ENCODE data around the gene TMEM231.
A peak's percentile ranks its signal among the peaks of the same experiment; 100 is the strongest.
"Not testable (repeated sequence)": the region's sequence is repeated elsewhere in the genome, so short reads cannot be mapped to it uniquely, and the experiment has no call there.

TMEM231 gene

GRCh38 chr16:75555707-75556430 lies at the start of gene TMEM231:
Gene TMEM231, minus strand, starts transcription at chr16:75556252. Its CDS starts 43 bp downstream, at chr16:75556209.
- peak; percentile 95 for DNase-seq (ENCODE audit: low read depth)

- DNase-seq (ENCODE audit: low read depth) = no peak
Observed at GRCh38 chr16:75603241-75603640, 47.2 kb upstream of the TMEM231 start.

- no peak for DNase-seq (ENCODE audit: low read depth)
Observed at GRCh38 chr16:75599452-75600277, 43.6 kb upstream of the TMEM231 start.

GRCh38 chr16:75593825-75594820 lies 38.1 kb upstream of the TMEM231 start:
- no peak for DNase-seq (ENCODE audit: low read depth)

GRCh38 chr16:75593308-75593707 lies 37.3 kb upstream of the TMEM231 start:
- DNase-seq (ENCODE audit: low read depth) = no peak

- DNase-seq (ENCODE audit: low read depth) = not testable (repeated sequence)
Observed at GRCh38 chr16:75591927-75592326, 35.9 kb upstream of the TMEM231 start.

- DNase-seq (ENCODE audit: low read depth) = no peak
Observed at GRCh38 chr16:75590920-75591843, 35.1 kb upstream of the TMEM231 start.

GRCh38 chr16:75589306-75589705 lies 33.3 kb upstream of the TMEM231 start:
- no peak for DNase-seq (ENCODE audit: low read depth)

- no peak for DNase-seq (ENCODE audit: low read depth)
Observed at GRCh38 chr16:75588716-75589115, 32.7 kb upstream of the TMEM231 start.

GRCh38 chr16:75584108-75584507 lies 28.1 kb upstream of the TMEM231 start:
- DNase-seq (ENCODE audit: low read depth) = no peak

GRCh38 chr16:75579281-75579834 lies 23.3 kb upstream of the TMEM231 start:
- DNase-seq (ENCODE audit: low read depth) = no peak

- DNase-seq (ENCODE audit: low read depth) = no peak
Observed at GRCh38 chr16:75578725-75579124, 22.7 kb upstream of the TMEM231 start.

- DNase-seq (ENCODE audit: low read depth) = no peak
Observed at GRCh38 chr16:75578212-75578611, 22.2 kb upstream of the TMEM231 start.

GRCh38 chr16:75576384-75576811 lies 20.3 kb upstream of the TMEM231 start:
- no peak for DNase-seq (ENCODE audit: low read depth)

- no peak for DNase-seq (ENCODE audit: low read depth)
Observed at GRCh38 chr16:75575958-75576357, 19.9 kb upstream of the TMEM231 start.

GRCh38 chr16:75573955-75574354 lies 17.9 kb upstream of the TMEM231 start:
- DNase-seq (ENCODE audit: low read depth) = no peak

- no peak for DNase-seq (ENCODE audit: low read depth)
Observed at GRCh38 chr16:75572864-75573542, 17.0 kb upstream of the TMEM231 start.

- no peak for DNase-seq (ENCODE audit: low read depth)
Observed at GRCh38 chr16:75570396-75571065, 14.5 kb upstream of the TMEM231 start.

- no peak for DNase-seq (ENCODE audit: low read depth)
Observed at GRCh38 chr16:75567911-75568310, 11.9 kb upstream of the TMEM231 start.
